ENCODE measurements around the gene RPS4Y1.

RPS4Y1 gene

DNA sequence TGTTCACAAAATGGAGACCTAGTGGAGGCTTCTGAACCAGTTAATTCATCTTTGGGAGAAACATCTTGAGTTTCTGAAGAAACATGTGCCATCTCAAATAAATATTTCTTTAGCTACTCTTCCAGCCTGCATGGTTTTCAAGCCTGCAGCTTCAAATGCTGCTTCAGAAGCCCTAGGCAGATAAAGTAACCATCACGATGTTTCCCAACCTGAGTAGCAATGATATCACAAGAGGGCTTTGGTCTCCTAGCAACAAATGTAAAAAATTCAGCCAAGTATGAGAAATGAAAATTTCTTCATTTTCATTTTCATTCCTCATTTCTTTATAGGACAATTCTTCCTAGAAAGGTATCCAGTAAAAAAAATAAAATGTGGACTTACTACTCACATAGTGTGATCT, 42.2 kb downstream of the RPS4Y1 start:
- DNase-seq (ENCODE audit: low spot score) = no peak

DNA sequence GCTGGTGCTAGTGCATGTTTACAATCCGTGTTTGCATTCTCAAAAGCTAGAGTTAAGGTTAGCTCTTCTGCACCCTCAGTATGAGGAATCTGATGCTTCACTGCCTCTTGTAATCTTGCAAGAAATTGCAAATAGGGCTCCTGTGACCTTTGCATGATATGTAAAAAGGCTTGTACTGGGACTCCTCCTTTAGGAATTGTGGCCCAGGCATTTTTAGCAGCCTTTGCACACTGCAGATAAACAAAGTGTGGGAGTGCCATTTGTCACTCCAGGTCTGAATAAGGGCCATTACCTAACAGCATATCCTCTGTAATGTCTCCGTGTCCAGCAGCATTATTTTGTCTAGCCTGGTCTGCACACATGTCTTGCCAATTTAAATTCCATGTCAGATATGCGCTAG, 44.5 kb downstream of the RPS4Y1 start:
- no peak for DNase-seq (ENCODE audit: low spot score)

DNA sequence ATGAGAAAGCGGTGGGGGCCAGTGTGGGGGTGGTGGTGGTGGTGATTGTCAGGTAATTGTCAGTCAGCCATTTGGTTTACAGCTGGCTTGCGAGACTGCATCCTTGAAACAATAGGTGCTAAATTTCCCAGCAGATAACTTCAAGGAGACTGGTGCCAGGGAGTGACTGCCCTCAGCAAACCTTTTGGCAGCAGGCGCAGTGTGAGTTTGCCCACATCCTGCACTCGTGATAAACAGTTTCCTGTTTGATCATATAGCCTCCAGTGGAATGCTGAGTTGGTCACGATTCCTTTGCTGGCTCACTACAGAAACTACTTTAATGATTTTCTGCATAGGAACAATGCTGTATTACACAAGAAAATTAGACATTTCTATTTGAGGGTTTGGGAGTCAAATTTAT, 46.0 kb downstream of the RPS4Y1 start:
- DNase-seq (ENCODE audit: low spot score) = no peak

DNA sequence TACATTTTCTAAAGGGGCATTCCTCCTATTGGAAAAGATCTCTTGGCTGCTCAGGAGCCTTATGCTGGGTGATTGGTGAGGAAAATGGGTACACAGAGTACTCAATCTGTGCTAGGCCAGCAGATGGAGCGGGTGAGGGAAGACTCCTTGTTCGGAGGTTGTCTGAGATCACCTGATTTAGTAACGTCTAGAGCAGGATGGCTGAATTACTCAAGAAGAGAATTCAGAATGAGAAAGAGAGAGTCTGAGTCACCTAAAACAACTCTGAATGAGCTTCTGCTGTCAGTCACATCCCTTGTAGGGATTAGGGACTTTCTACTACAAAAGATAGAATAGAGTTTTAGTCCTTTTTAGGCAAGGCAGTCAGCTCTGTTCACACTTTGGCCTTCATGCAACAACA, 46.6 kb downstream of the RPS4Y1 start:
- no peak for DNase-seq (ENCODE audit: low spot score)

DNA sequence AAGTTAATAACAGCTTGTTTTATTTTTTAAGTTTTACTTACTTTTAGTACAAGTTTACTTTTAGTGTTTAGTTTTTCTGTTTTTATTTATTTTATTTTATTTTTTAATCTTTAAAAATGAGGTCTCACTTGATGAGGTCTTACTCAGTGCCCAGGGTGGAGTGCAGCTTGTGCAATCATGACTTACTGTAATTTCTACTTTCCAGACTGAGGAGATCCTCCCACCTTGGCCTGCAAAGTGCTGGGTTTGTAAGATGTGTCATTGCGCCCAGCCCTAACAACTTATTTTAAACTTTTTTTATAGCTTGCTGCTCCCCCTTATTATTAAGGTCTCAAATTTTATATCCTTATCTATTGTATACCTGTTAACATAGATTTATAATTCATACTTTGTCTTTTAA, 52.1 kb downstream of the RPS4Y1 start:
- no peak for DNase-seq (ENCODE audit: low spot score)

DNA sequence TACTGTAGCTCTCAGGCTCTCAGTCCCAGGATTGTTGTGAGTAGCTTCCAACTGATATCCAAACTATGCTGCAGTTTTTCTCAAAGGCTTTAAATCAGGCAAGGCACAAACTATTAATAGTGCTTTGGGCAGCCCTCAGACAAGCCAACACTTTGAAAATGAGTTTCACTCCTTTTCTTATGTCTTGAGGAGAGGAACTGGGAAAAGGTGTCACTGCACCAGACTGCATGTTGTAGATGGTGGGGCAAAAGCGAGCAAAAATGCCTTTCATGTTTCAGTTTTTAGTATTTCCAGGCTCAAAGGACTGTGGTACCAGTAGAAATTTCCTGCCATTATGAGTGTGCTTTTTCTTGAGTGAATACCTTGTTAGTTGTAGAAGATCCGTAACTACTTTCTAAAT, 54.6 kb downstream of the RPS4Y1 start:
- no peak for DNase-seq (ENCODE audit: low spot score)

DNA sequence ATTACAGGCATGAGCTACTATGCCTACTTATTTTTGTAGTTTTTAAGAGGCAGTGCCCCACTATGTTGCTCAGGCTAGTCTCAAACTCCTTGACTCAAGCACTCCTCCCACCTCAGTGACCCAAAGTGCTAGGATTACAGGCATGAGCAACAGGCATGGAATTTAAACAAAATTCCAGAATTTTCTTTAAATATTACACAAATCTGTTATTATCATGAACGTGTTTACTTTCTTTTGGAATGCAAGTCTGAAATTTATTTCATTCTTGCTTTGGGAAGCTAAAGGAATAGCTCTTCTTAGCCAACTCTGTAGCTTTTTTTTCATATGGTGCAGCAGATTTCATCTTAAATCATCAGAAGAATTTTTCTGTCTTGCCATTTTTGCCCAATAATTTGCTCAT, 66.0 kb downstream of the RPS4Y1 start:
- no peak for DNase-seq (ENCODE audit: low spot score)

DNA sequence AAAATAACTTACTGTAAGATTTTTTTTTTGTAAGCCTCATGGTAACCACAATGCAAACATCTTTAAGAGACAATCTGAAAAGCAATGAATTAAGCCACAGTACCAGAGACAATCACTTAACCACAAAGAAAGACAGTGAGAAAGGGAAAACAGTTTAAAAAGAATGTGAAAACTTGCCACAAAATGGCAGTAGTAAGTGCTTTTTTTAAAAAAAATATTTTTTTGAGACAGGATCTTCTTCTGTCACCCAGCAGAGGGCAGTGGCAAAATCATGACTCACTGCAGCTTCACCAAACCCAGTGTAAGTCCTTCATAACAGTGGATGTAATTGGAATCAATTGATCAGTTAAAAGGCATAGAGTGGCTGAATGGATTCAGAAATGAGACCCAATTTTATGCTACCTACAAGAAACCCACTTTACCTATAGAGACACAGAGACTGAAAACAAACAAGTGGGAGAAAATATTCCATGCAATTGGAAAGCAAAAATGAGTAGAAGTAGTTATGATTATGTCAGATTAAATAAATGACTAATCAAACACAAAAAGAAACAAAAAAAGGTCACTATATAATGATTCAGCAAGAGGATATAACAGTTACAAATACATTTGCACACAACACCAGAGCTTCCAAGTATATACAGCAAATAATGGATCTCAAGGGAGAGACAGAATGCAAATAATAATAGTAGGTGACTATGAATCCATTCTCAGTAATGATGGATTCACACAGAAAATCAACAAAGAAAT, 71.8 kb downstream of the RPS4Y1 start:
- no peak for DNase-seq (ENCODE audit: low spot score)

Data from COLO829 (cell line).